ENCODE measurements around the gene RMI1. TPM values are rescaled to one million over a fixed set of nuclear protein-coding genes. Genes with fewer than 3 reads are reported as not detected.

RMI1 gene
- total RNA-seq = 10 to 100 TPM in 1 of 2 donors, 1 to 10 TPM in 1; 5.9 to 12.1 TPM
- 10 to 100 TPM; 13.7 to 18.4 (median 15.3) TPM for polyA plus RNA-seq (ENCODE audit: insufficient read length in 6 of 6)
- long read RNA-seq, donor 1, partial matches to known transcripts = 0 of 6 reads
- long read RNA-seq, donor 1, other reads (novel, unspliced or antisense) = 0 of 6 reads
- long read RNA-seq, donor 2, transcript RMI1-202 (3 exons, 1,553 nt) = major isoform, 5 of 5 reads
- long read RNA-seq, donor 2, partial matches to known transcripts = 0 of 5 reads
- long read RNA-seq, donor 2, other reads (novel, unspliced or antisense) = 0 of 5 reads
- long read RNA-seq, donor 3, partial matches to known transcripts = 0 of 2 reads
- long read RNA-seq, donor 3, other reads (novel, unspliced or antisense) = 0 of 2 reads
- long read RNA-seq, donor 4, partial matches to known transcripts = 0 of 1 reads
- long read RNA-seq, donor 4, other reads (novel, unspliced or antisense) = 0 of 1 reads
- long read RNA-seq, donor 5, partial matches to known transcripts = 0 of 6 reads
- long read RNA-seq, donor 5, other reads (novel, unspliced or antisense) = 0 of 6 reads
- long read RNA-seq, donor 6, partial matches to known transcripts = 0 of 2 reads
- long read RNA-seq, donor 6, other reads (novel, unspliced or antisense) = 0 of 2 reads
- long read RNA-seq, donor 7, partial matches to known transcripts = 0 of 1 reads
- long read RNA-seq, donor 7, other reads (novel, unspliced or antisense) = 0 of 1 reads
- long read RNA-seq, donor 8, partial matches to known transcripts = 0 of 1 reads
- long read RNA-seq, donor 8, other reads (novel, unspliced or antisense) = 0 of 1 reads
- long read RNA-seq, donor 9 = 0 reads
- long read RNA-seq, donor 10 = 0 reads
- long read RNA-seq, donor 11, partial matches to known transcripts = 0 of 5 reads
- long read RNA-seq, donor 11, other reads (novel, unspliced or antisense) = 0 of 5 reads
- long read RNA-seq, donor 12, partial matches to known transcripts = 41 of 43 reads
- long read RNA-seq, donor 12, other reads (novel, unspliced or antisense) = 0 of 43 reads

DNA sequence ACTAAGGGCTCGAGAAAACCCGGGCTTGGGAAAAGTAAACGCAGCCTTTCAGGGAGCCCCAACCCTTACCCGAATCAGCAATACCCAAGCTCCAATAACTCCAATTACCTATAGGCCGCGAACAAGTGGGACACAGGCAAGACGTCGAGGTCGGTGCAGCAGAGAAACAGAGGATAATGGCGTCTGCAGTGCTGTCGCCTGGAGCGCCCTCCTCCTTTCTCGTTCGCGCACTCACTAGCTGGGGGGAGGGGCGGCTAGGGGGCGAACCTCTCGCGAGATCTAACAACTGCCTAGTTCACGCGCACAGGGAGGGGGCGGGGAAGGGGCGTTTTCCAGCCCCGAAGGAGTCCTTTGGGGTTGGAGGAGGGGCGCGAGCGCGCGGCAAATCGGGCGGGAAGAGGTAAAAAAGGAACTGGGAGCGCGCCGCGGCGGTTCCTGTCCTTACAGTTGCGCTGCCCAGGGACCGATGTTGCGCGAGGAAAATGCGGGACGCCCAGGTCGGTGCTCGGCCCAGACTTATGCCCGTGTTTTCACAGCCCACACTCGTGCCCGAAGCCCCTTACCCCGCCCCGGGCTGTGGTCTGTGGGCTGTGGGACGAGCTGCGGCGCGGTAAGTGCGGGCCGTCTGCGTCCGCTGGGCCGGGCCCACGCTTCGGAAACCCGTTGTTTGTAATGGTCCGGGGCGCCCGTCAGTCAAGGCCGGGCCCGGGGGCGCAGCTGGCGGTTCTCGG is at the start of gene RMI1:
RMI1 (plus strand) TSS at position 411 of the 731 bp plus-strand sequence. CDS start 20,182 bp downstream, outside the sequence.
- intact Hi-C loops (cut with DNase I) = no loop called here
- DNase-seq (peak; percentile 99 to 100 (median 99)), ATAC-seq (peak; percentile 92)
- peaks cover 4 to 44% of the 10 kb centered on the region in 2 donors for H3K4me1 ChIP-seq
- H3K36me3 ChIP-seq = peaks cover 0 to 25% of the 10 kb centered on the region in 2 donors
- H3K27me3 ChIP-seq = no peaks in the 10 kb centered on the region
- no peaks in the 10 kb centered on the region for H3K9me3 ChIP-seq
- H3K4me3 ChIP-seq = peak within 1 kb of the TSS; percentile 86 to 92
- TF ChIP-seq, protein P1, sequence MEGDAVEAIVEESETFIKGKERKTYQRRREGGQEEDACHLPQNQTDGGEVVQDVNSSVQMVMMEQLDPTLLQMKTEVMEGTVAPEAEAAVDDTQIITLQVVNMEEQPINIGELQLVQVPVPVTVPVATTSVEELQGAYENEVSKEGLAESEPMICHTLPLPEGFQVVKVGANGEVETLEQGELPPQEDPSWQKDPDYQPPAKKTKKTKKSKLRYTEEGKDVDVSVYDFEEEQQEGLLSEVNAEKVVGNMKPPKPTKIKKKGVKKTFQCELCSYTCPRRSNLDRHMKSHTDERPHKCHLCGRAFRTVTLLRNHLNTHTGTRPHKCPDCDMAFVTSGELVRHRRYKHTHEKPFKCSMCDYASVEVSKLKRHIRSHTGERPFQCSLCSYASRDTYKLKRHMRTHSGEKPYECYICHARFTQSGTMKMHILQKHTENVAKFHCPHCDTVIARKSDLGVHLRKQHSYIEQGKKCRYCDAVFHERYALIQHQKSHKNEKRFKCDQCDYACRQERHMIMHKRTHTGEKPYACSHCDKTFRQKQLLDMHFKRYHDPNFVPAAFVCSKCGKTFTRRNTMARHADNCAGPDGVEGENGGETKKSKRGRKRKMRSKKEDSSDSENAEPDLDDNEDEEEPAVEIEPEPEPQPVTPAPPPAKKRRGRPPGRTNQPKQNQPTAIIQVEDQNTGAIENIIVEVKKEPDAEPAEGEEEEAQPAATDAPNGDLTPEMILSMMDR (IDR thresholded peaks at IDR 0.05) = peak in 1 of 2 donors; percentile 12
- peak within 1 kb of the TSS; percentile 98 to 99 for H3K27ac ChIP-seq

DNA sequence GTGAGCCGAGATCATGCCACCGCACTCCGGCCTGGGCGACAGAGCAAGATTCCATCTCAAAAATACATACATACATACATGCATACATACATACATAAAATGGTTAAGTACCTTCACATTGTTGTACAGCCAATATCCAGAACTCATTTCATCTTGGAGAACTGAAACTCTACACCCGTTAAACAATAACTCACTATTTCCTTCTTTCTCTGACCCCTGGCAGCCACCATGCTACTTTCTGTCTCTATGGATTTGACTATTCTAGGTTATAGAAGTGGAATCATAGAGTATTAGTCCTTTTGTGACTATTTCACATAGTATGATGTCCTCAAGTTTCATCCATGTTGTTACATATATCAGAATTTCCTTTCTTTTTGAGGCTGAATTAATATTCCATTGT is 49.7 kb upstream of the RMI1 start:
- H3K27me3 ChIP-seq = no peaks in the 10 kb centered on the region
- intact Hi-C loops (cut with DNase I) = no loop called here
- peaks cover 9 to 35% of the 10 kb centered on the region in 2 donors for H3K4me1 ChIP-seq
- no peak for DNase-seq
- H3K27ac ChIP-seq = no peak overlapping the region
- H3K4me3 ChIP-seq = no peak overlapping the region
- no peak for ATAC-seq
- H3K36me3 ChIP-seq = no peaks in the 10 kb centered on the region
- TF ChIP-seq, protein P1 (IDR thresholded peaks at IDR 0.05) = no peak
- no peaks in the 10 kb centered on the region for H3K9me3 ChIP-seq

DNA sequence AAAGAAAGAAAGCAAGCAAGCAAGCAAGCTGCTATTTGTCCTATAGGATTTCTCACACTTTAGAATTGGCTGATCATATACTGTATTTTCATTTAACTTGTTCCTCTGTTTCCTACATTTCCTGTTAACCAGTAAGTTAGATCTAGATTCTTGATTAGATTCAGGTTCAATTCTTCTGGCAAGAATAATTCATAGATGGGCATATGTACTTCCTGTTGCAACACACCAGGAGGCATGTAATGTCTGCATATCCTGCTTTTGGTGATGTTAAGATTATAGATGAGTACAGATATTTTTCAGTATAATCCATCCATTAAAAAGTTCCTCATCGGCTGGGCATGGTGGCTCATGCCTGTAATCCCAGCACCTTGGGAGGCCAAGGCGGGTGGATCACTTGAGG is 48.6 kb upstream of the RMI1 start:
- Histone ChIP-seq H3K27ac (no peak overlapping the region), H3K4me3 (no peak overlapping the region), H3K36me3 (no peaks in the 10 kb centered on the region), H3K9me3 (no peaks in the 10 kb centered on the region), H3K4me1 (peaks cover 9 to 35% of the 10 kb centered on the region in 2 donors), H3K27me3 (no peaks in the 10 kb centered on the region)
- intact Hi-C loops (cut with DNase I) = no loop called here
- ATAC-seq = no peak
- TF ChIP-seq, protein P1 (IDR thresholded peaks at IDR 0.05) = no peak
- DNase-seq = no peak

DNA sequence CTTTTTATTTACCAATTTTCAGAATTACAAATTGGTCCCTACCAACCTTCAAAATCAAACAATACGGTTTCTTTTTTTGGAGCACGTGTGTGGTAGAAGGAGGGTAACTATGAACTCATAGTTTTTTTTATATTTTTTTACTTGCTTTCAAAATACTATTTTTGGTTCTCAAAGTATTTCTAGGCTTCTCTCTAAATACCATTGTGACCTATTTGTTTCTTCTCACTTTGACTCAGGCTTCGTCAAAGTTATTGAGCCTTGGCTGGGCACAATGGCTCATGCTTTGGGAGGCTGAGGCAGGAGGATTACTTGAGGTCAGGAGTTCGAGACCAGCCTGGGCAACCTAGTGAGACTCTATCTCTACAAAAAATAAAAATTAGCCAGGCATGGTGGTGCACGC is 47.8 kb upstream of the RMI1 start:
- Histone ChIP-seq H3K9me3 (no peaks in the 10 kb centered on the region), H3K27ac (peak overlapping the region in 1 of 2 donors; percentile 66), H3K36me3 (no peaks in the 10 kb centered on the region), H3K4me1 (peaks cover 9 to 42% of the 10 kb centered on the region in 2 donors), H3K27me3 (no peaks in the 10 kb centered on the region), H3K4me3 (no peak overlapping the region)
- no peak for ATAC-seq
- DNase-seq = no peak
- TF ChIP-seq, protein P1 (IDR thresholded peaks at IDR 0.05) = no peak
- intact Hi-C loops (cut with DNase I) = no loop called here
